Ovary (tissue), 3 donors: ENCODE results near the gene FGFBP3.
"Not testable (repeated sequence)": the region's sequence is repeated elsewhere in the genome, so short reads cannot be mapped to it uniquely, and the experiment has no call there.

ENCODE experiments used
- CTCF ChIP-seq, 3 donors: fragments of 450-650 bp in 2 of 3; fragments of 200-600 bp in 1 of 3; IDR thresholded peaks; one replicate each; pipeline versions ENCODE4 v1.5.1 to v1.8.0; 2016 to 2022; ENCODE audit warnings: antibody characterized with exemption in 3 of 3, mild to moderate bottlenecking in 1 of 3
- EP300 ChIP-seq: sonication (generic); formaldehyde crosslinking; IDR thresholded peaks from one replicate; pipeline ENCODE4 v1.6.1; 2017; ENCODE audit warnings: antibody characterized with exemption
- donor health status: DM: no; HTN: no; CAD: no.

DNA sequence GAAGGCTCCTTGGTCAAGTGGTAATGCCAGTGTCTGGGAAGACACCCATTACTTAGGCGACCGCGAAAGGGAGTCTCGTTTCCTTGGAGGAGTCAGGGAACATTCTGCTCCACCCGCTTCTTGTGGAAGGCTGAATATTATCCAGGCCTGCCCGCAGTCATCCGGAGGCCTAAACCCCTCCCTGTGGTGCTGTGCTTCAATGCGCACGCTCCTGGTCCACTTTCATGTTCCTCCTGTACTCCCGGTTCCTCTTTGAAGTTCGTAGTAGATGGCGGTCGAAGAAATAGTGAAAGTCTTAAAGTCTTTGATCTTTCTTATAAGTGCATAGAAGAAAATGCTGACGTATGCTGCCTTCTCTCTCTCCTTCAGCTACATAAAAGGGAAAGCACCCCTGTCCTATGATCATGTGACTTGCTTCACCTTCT is 15.0 kb downstream of the FGFBP3 start:
- not testable (repeated sequence) for TF ChIP-seq EP300; CTCF (IDR thresholded peaks at IDR 0.05)
